ENCODE results near the gene CHD3.

The CHD3 gene

DNA sequence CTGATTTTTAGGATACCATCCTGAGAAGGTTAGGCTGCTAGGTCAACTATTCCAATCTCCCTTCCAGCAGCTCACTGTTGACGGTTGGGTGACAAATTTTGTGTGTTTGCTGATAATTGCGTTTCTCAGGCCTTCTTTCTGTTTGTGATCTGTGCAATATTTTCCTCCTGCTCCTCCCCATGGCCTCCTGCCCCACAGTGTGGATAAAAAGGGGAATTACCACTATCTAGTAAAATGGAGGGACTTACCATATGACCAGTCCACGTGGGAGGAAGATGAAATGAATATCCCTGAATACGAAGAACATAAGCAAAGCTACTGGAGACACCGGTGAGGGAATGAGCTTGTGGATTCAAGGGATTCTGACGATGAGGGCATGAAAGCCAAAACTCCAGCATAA lies 9.2 kb downstream of the CHD3 start:
- DNase-seq (ENCODE audit: low read depth): peak; percentile 79
- TF ChIP-seq, protein P1, sequence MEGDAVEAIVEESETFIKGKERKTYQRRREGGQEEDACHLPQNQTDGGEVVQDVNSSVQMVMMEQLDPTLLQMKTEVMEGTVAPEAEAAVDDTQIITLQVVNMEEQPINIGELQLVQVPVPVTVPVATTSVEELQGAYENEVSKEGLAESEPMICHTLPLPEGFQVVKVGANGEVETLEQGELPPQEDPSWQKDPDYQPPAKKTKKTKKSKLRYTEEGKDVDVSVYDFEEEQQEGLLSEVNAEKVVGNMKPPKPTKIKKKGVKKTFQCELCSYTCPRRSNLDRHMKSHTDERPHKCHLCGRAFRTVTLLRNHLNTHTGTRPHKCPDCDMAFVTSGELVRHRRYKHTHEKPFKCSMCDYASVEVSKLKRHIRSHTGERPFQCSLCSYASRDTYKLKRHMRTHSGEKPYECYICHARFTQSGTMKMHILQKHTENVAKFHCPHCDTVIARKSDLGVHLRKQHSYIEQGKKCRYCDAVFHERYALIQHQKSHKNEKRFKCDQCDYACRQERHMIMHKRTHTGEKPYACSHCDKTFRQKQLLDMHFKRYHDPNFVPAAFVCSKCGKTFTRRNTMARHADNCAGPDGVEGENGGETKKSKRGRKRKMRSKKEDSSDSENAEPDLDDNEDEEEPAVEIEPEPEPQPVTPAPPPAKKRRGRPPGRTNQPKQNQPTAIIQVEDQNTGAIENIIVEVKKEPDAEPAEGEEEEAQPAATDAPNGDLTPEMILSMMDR (conservative IDR thresholded peaks at IDR 0.05; ENCODE audit: control insufficient read depth, insufficient read depth, low read depth, low read length): peak; percentile 66

DNA sequence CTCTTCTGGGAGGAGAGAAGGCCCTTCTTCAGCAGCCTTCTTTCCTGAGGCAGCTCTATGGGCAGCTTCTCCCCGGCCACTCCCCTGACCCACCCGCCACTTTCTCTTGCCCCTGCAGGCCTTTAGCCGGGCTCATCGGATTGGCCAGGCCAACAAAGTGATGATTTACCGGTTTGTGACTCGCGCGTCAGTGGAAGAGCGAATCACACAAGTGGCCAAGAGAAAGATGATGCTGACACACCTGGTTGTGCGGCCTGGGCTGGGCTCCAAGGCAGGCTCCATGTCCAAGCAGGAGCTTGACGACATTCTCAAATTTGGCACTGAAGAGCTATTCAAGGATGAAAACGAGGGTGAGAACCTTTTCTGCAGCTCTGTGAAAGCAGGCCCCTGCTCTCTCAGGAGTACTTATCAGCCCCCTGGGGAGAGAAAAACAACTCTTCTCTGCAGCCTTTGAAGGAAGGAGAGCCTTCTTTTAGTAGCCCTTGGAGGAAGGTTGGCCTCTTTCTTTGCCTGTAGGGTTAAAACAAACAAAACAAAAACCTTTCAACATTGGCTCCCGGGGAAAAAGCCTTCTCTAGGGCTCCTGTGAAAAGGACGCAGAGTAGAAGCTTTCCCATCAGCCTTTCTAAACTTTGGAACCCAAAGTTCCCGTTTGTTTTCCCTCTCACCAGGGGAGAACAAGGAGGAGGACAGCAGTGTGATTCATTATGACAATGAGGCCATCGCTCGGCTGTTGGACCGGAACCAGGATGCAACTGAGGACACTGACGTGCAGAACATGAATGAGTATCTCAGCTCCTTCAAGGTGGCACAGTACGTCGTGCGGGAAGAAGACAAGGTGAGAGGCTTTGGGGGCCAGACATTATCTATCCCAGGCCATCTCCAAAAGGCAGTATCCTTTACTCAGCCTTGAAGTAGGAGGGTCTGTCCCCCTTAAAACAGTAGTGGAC lies 14.8 kb downstream of the CHD3 start:
- no peak overlapping the region for H3K4me3 ChIP-seq (ENCODE audit: control insufficient read depth, low read depth, low read length)
- TF ChIP-seq, protein P1 (conservative IDR thresholded peaks at IDR 0.05; ENCODE audit: control insufficient read depth, insufficient read depth, low read depth, low read length): no peak
- no peak for DNase-seq (ENCODE audit: low read depth)

More for the DNA sequence above, 9.2 kb downstream of the CHD3 start:
- no peak overlapping the region for H3K4me3 ChIP-seq (ENCODE audit: control insufficient read depth, low read depth, low read length)

DNA sequence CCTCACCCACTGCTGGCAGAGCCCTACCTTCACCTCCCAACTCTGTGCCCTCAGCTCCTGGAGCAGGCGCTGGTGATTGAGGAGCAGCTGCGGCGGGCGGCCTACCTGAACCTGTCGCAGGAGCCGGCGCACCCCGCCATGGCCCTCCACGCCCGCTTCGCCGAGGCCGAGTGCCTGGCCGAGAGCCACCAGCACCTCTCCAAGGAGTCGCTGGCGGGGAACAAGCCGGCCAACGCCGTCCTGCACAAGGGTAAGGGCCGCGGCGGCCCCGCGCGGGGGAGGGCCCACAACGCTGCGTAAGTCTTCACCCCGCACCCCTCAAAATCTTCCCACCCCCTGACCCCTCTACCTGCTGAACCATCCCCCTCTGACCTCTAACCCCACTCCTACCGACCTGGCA lies 20.5 kb downstream of the CHD3 start:
- no peak for DNase-seq (ENCODE audit: low read depth)
- H3K4me3 ChIP-seq (ENCODE audit: control insufficient read depth, low read depth, low read length): no peak overlapping the region
- TF ChIP-seq, protein P1 (conservative IDR thresholded peaks at IDR 0.05; ENCODE audit: control insufficient read depth, insufficient read depth, low read depth, low read length): no peak

DNA sequence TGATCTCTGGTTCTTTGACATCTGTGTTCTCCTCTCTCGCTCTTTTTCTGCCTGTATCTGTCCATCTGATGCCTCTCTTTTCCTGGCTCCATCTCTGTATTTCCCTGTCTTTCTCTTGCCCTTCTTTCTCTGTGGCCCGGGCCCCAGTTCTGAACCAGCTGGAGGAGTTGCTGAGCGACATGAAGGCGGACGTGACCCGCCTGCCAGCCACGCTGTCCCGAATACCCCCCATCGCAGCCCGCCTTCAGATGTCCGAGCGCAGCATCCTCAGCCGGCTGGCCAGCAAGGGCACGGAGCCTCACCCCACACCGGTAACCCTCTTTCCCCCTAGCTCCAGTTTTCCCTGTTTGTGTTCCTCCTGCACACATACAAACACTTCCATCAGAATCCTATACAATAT lies 21.7 kb downstream of the CHD3 start:
- no peak for DNase-seq (ENCODE audit: low read depth)
- TF ChIP-seq, protein P1 (conservative IDR thresholded peaks at IDR 0.05; ENCODE audit: control insufficient read depth, insufficient read depth, low read depth, low read length): no peak
- H3K4me3 ChIP-seq (ENCODE audit: control insufficient read depth, low read depth, low read length): no peak overlapping the region

DNA sequence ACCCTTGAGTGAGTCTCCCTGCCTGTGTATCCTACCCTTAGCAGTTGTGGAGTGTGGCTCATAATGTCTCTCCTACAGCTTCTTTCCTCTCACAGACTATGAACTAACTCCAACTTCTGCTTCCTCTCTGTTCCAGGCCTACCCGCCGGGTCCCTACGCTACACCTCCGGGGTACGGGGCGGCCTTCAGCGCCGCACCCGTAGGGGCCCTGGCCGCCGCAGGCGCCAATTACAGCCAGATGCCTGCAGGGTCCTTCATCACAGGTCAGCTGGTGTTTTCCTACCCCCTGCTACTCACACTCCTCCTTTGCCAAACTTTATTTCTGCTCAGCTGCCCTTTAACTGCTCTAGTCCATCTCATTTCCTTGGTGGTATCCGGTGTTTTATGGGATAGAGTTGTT lies 22.1 kb downstream of the CHD3 start:
- TF ChIP-seq, protein P1 (conservative IDR thresholded peaks at IDR 0.05; ENCODE audit: control insufficient read depth, insufficient read depth, low read depth, low read length): no peak
- no peak for DNase-seq (ENCODE audit: low read depth)
- H3K4me3 ChIP-seq (ENCODE audit: control insufficient read depth, low read depth, low read length): no peak overlapping the region

DNA sequence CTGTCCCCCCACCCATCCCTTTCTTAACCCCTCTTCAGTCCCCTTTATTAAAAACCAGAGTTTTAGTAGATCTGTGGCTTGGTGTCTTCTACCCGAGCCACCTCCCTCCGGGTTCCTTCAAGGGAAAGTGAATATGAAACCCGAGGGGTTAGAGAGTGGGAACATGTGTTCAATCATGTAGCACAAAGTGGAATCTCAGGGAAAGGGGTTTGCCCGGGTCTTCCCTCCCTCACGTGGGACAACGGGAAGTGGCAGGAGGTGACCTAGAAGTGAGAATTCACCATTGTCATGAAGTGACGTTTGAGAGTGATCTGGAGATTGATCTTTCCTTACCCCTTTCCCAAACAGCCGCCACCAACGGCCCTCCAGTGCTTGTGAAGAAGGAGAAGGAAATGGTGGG lies 22.5 kb downstream of the CHD3 start:
- TF ChIP-seq, protein P1 (conservative IDR thresholded peaks at IDR 0.05; ENCODE audit: control insufficient read depth, insufficient read depth, low read depth, low read length): no peak
- no peak overlapping the region for H3K4me3 ChIP-seq (ENCODE audit: control insufficient read depth, low read depth, low read length)
- DNase-seq (ENCODE audit: low read depth): no peak
